ENCODE data around the gene OTUD4. TPM values are rescaled to one million over a fixed set of nuclear protein-coding genes. Genes with fewer than 3 reads are reported as not detected.
"Not testable (repeated sequence)": the region's sequence is repeated elsewhere in the genome, so short reads cannot be mapped to it uniquely, and the experiment has no call there.

Gene OTUD4, protein sequence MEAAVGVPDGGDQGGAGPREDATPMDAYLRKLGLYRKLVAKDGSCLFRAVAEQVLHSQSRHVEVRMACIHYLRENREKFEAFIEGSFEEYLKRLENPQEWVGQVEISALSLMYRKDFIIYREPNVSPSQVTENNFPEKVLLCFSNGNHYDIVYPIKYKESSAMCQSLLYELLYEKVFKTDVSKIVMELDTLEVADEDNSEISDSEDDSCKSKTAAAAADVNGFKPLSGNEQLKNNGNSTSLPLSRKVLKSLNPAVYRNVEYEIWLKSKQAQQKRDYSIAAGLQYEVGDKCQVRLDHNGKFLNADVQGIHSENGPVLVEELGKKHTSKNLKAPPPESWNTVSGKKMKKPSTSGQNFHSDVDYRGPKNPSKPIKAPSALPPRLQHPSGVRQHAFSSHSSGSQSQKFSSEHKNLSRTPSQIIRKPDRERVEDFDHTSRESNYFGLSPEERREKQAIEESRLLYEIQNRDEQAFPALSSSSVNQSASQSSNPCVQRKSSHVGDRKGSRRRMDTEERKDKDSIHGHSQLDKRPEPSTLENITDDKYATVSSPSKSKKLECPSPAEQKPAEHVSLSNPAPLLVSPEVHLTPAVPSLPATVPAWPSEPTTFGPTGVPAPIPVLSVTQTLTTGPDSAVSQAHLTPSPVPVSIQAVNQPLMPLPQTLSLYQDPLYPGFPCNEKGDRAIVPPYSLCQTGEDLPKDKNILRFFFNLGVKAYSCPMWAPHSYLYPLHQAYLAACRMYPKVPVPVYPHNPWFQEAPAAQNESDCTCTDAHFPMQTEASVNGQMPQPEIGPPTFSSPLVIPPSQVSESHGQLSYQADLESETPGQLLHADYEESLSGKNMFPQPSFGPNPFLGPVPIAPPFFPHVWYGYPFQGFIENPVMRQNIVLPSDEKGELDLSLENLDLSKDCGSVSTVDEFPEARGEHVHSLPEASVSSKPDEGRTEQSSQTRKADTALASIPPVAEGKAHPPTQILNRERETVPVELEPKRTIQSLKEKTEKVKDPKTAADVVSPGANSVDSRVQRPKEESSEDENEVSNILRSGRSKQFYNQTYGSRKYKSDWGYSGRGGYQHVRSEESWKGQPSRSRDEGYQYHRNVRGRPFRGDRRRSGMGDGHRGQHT
- 37.8 to 38.3 TPM (median 38.3 TPM) in 3 replicates for total RNA-seq

DNA sequence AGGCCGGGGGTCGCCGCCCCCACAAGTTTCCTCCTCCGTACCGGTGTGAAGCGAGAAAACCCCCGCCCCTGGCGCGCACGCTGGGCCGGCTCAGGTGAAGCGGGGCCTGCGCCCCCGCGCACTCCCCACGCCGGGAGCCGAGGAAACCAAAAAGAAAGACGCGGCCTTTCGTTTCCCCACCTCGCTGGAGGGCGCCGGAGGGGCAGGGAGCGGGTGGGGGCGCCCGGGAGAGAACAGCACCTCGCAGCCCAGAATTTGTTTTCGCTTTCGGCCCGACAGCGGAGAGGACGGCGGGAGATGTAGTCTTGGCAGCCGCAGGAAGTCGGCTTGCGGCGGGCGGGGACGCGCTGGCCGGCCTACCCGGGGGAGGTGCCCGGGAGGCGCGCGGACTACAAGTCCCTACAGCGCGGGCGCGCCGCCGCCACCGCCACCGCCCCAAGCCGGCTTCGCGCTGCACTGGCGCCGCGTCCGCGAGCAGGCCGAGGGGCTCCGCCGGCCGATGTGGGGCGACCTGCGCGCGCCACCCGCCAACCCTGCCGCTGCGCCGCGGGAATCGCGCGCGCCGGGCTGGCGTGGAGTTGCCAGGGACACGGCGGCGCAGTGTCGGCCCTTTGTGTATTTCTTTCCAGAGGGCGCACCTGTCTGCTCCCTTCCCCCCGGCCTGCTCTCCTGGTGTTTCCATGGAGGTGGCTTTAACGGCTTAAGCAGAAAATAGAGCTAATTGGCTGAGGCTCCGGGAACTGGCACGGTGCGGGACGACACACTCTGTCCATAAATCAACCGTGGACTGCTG lies at the start of gene OTUD4:
TSS of gene OTUD4 (minus strand) at position 292 of the 793 bp plus-strand sequence. CDS start 616 bp downstream, outside the sequence.
- peak; percentile 91 to 92 for DNase-seq (ENCODE audit: low spot score in 2 of 2, unreplicated experiment in 2 of 2)
- no peaks in the 10 kb centered on the region for H3K9me3 Mint-ChIP-seq
- H3K4me1 Mint-ChIP-seq: peaks cover 29% of the 10 kb centered on the region
- TF ChIP-seq, protein P1, sequence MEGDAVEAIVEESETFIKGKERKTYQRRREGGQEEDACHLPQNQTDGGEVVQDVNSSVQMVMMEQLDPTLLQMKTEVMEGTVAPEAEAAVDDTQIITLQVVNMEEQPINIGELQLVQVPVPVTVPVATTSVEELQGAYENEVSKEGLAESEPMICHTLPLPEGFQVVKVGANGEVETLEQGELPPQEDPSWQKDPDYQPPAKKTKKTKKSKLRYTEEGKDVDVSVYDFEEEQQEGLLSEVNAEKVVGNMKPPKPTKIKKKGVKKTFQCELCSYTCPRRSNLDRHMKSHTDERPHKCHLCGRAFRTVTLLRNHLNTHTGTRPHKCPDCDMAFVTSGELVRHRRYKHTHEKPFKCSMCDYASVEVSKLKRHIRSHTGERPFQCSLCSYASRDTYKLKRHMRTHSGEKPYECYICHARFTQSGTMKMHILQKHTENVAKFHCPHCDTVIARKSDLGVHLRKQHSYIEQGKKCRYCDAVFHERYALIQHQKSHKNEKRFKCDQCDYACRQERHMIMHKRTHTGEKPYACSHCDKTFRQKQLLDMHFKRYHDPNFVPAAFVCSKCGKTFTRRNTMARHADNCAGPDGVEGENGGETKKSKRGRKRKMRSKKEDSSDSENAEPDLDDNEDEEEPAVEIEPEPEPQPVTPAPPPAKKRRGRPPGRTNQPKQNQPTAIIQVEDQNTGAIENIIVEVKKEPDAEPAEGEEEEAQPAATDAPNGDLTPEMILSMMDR (IDR thresholded peaks at IDR 0.05; ENCODE audit: unreplicated experiment): no peak
- H3K4me3 Mint-ChIP-seq: peak within 1 kb of the TSS; percentile 88
- H3K27ac Mint-ChIP-seq: peak within 1 kb of the TSS; percentile 98
- H3K36me3 Mint-ChIP-seq: no peaks in the 10 kb centered on the region
- H3K27me3 Mint-ChIP-seq (ENCODE audit: low read depth): no peaks in the 10 kb centered on the region

DNA sequence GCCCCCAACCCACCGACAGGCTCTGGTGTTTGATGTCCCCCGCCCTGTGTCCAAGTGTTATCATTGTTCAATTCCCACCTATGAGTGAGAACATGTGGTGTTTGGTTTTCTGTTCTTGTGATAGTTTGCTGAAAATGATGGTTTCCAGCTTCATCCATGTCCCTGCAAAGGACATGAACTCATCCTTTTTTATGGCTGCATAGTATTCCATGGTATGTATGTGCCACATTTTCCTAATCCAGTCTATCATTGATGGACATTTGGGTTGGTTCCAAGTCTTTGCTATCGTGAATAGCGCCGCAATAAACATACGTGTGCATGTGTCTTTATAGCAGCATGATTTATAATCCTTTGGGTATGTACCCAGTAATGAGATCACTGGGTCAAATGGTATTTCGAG lies 42.8 kb upstream of the OTUD4 start:
- H3K27me3 Mint-ChIP-seq (ENCODE audit: low read depth); H3K36me3 Mint-ChIP-seq; DNase-seq (ENCODE audit: low spot score in 2 of 2, unreplicated experiment in 2 of 2); H3K27ac Mint-ChIP-seq; H3K4me1 Mint-ChIP-seq; H3K4me3 Mint-ChIP-seq: not testable (repeated sequence)
- peaks cover 13% of the 10 kb centered on the region for H3K9me3 Mint-ChIP-seq

DNA sequence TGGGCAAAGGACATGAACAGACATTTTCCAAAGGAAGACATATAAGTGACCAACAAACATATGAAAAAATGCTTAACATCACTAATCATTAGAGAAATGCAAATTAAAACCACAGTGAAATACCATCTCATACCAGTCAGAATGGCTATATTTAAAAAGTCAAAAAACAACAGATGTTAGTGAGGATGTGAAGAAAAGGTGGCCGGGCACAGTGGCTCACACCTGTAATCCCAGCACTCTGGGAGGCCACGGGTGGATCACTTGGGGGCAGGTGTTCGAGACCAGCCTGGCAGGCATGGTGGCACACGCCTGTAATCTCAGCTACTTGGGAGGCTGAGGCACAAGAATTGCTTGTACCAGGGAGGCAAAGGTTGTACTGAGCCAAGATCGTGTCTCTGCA lies 41.1 kb upstream of the OTUD4 start:
- not testable (repeated sequence) for H3K4me1 Mint-ChIP-seq; DNase-seq (ENCODE audit: low spot score in 2 of 2, unreplicated experiment in 2 of 2); H3K27me3 Mint-ChIP-seq (ENCODE audit: low read depth); H3K4me3 Mint-ChIP-seq; H3K36me3 Mint-ChIP-seq; H3K9me3 Mint-ChIP-seq; H3K27ac Mint-ChIP-seq

DNA sequence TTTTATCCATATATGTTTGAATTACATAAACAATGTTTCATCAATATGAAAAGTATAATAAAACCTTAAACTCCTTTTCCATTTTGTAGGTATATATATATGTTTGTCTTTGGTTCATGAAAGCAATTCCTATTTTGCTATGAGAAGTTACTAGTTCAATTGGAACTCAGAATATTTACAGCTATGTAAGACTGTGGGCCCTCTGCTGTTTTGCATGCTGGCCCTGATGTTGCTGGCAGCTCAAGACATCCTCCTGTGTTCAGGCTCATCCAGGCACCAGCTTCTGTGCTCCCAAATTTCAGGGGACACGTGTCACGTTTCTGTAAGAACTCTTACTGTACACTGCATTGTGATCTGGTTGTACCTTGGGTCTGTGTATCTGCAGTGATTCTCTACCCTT lies 38.7 kb upstream of the OTUD4 start:
- no peaks in the 10 kb centered on the region for H3K4me1 Mint-ChIP-seq
- H3K36me3 Mint-ChIP-seq: no peaks in the 10 kb centered on the region
- no peak overlapping the region for H3K27ac Mint-ChIP-seq
- H3K27me3 Mint-ChIP-seq (ENCODE audit: low read depth): no peaks in the 10 kb centered on the region
- H3K4me3 Mint-ChIP-seq: no peak overlapping the region
- peaks cover 6% of the 10 kb centered on the region for H3K9me3 Mint-ChIP-seq
- DNase-seq (ENCODE audit: low spot score in 2 of 2, unreplicated experiment in 2 of 2): no peak
- TF ChIP-seq, protein P1 (IDR thresholded peaks at IDR 0.05; ENCODE audit: unreplicated experiment): no peak

DNA sequence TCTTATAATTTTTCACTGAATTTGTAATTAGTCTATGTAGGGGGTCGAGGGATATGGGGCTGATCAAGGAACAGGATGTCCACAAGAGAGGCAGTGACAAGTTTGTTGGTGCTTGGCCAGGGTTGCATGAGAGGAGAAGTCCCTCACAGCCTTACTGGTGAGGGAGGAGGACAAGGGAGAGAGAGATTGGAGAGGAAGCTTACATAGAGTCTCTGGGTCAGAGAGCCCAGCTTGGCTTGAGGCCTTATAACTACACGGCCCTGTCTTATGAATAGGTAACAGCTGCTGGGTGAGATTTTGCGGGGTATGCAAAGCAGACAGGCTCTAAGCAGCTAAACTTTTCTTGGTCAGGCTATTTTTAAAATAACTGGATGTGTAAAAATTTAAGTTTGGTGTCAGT lies 37.9 kb upstream of the OTUD4 start:
- TF ChIP-seq, protein P1 (IDR thresholded peaks at IDR 0.05; ENCODE audit: unreplicated experiment): no peak
- Mint-ChIP-seq H3K9me3 (peaks cover 7% of the 10 kb centered on the region), H3K27ac (no peak overlapping the region), H3K27me3 (ENCODE audit: low read depth) (no peaks in the 10 kb centered on the region), H3K4me1 (no peaks in the 10 kb centered on the region), H3K36me3 (no peaks in the 10 kb centered on the region), H3K4me3 (no peak overlapping the region)
- DNase-seq (ENCODE audit: low spot score in 2 of 2, unreplicated experiment in 2 of 2): no peak

DNA sequence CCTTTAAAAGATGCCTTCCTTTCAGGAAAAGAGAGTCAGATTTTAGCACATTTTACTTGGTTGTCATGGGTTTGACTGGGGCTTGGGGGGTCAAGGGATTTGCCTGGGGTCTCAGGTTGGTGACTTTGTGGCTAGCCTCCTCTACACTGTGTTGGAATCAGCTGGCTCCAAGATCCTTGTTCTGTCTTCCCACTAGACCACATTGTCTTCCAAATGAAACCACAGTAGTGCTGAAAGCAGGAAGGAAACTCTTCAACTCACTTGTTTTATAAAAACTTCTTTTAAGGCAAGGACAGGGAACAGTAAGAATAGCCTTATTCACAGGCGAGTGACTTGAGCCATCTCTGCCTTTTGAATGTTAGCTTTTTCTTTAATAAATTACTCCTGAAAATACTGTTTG lies 37.0 kb upstream of the OTUD4 start:
- Mint-ChIP-seq H3K9me3 (peaks cover 10% of the 10 kb centered on the region), H3K4me3 (no peak overlapping the region), H3K4me1 (no peaks in the 10 kb centered on the region), H3K36me3 (no peaks in the 10 kb centered on the region), H3K27me3 (ENCODE audit: low read depth) (no peaks in the 10 kb centered on the region), H3K27ac (no peak overlapping the region)
- DNase-seq (ENCODE audit: low spot score in 2 of 2, unreplicated experiment in 2 of 2): no peak
- TF ChIP-seq, protein P1 (IDR thresholded peaks at IDR 0.05; ENCODE audit: unreplicated experiment): no peak

Data from mesothelial cell of epicardium (in vitro differentiated cells).